Measurements from ENCODE around the gene CCNF.
A peak's percentile ranks its signal among the peaks of the same experiment; 100 is the strongest.

The CCNF gene

DNA sequence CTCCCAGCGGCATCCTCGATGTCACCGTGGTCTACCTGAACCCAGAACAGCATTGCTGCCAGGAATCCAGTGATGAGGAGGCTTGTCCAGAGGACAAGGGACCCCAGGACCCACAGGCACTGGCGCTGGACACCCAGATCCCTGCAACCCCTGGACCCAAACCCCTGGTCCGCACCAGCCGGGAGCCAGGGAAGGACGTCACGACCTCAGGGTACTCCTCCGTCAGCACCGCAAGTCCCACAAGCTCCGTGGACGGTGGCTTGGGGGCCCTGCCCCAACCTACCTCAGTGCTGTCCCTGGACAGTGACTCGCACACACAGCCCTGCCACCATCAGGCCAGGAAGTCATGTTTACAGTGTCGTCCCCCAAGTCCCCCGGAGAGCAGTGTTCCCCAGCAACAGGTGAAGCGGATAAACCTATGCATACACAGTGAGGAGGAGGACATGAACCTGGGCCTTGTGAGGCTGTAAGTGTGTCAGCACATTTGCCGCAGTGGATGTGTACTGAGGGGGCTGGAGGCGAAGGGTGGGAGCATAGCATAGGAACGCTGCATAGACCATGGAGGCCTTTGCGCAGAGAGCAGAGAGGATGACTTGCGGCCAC lies 27.4 kb downstream of the CCNF start:
- in situ Hi-C loops (cut with HindIII; ENCODE audit: low sequenced_read_pairs), result no loop called here
- no peak for DNase-seq (ENCODE audit: low read depth, low spot score)
- TF ChIP-seq, protein P1, sequence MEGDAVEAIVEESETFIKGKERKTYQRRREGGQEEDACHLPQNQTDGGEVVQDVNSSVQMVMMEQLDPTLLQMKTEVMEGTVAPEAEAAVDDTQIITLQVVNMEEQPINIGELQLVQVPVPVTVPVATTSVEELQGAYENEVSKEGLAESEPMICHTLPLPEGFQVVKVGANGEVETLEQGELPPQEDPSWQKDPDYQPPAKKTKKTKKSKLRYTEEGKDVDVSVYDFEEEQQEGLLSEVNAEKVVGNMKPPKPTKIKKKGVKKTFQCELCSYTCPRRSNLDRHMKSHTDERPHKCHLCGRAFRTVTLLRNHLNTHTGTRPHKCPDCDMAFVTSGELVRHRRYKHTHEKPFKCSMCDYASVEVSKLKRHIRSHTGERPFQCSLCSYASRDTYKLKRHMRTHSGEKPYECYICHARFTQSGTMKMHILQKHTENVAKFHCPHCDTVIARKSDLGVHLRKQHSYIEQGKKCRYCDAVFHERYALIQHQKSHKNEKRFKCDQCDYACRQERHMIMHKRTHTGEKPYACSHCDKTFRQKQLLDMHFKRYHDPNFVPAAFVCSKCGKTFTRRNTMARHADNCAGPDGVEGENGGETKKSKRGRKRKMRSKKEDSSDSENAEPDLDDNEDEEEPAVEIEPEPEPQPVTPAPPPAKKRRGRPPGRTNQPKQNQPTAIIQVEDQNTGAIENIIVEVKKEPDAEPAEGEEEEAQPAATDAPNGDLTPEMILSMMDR (IDR thresholded peaks at IDR 0.05; ENCODE audit: low read depth, low read length), result no peak
- H3K4me3 ChIP-seq (ENCODE audit: low read depth, low read length), result no peak overlapping the region

GRCh38 chr16:2457267-2457666 lies 28.0 kb downstream of the CCNF start:
- TF ChIP-seq, protein P1 (IDR thresholded peaks at IDR 0.05; ENCODE audit: low read depth, low read length), result no peak
- DNase-seq (ENCODE audit: low read depth, low spot score), result no peak
- no peak overlapping the region for H3K4me3 ChIP-seq (ENCODE audit: low read depth, low read length)
- in situ Hi-C loops (cut with HindIII; ENCODE audit: low sequenced_read_pairs), result no loop called here

- no peak overlapping the region for H3K4me3 ChIP-seq (ENCODE audit: low read depth, low read length)
- no peak for DNase-seq (ENCODE audit: low read depth, low spot score)
- in situ Hi-C loops (cut with HindIII; ENCODE audit: low sequenced_read_pairs), result no loop called here
- TF ChIP-seq, protein P1 (IDR thresholded peaks at IDR 0.05; ENCODE audit: low read depth, low read length), result no peak
These were observed 28.7 kb downstream of the CCNF start for GRCh38 chr16:2457946-2458345.

DNA sequence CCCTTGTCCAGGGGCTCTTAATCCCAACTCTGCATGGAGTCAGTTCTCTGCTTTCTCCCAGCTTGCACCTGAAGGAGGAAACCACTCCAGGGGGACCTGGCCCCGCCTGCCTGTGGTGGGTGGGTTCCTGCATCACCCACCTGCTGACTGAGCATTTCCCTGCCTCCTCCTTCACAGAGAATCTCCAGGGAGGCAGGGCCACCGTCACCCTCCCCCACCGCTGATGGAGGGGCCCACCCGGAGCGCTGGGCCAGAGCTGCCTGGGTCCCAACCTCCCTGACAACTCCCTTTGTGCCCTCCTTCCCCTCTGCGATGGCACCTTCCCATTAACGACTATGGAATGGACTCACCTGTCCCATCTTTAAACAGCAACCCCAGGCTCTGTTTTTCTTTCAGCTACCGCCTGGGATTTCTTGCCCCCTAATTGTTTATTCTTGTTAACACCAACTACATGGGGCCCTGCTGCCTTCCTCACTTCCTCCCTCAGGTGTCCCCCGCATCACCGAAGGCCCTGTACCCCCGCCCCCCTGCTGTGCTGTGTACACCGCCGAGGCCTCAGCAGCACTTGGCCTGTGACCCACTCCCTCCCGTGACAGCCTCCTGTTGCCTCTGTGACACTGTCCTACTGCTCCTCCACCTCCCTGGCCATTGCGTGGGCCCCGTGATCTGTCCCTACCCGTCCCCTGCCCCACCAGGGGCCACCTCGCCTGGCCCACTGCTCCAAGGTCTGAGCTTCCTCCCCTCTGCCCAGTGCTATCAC lies 29.8 kb downstream of the CCNF start:
- in situ Hi-C loops (cut with HindIII; ENCODE audit: low sequenced_read_pairs), result no loop called here
- TF ChIP-seq, protein P1 (IDR thresholded peaks at IDR 0.05; ENCODE audit: low read depth, low read length), result no peak
- peak overlapping the region; percentile 60 for H3K4me3 ChIP-seq (ENCODE audit: low read depth, low read length)
- DNase-seq (ENCODE audit: low read depth, low spot score), result no peak

DNA sequence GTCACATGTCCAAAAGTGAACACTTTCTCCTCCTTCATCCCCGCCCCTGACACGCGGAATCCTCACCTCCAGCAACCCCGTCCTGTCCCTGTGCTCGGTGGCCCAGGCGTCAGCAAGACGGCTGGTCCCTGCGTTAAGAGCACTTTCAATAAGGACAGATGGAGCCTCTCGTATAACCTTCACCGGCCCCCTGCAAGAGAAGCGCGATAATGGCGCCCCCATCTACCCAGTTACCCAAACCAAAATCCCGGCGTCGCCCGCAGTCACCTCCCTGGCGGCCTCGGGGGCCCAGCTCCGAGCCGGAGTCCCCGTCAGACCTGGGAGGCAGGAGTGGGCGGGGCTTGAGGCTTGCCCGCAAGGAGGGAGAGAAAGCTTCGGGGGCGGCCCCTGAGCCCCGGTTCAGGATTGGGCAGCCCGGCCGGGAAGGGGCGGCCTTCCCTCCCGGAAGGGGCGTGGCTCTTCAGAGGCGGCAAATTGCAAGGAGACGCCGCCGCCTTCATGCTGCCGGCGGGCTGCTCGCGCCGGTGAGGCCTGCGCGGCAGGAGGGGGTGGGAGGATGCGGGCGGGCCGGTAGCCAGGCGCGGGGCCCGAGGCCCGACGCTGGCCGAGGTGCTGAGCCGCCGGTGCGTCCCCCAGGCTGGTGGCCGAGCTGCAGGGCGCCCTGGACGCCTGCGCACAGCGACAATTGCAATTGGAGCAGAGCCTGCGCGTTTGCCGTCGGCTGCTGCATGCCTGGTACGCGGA lies 30.6 kb downstream of the CCNF start, which contains the start of gene TEDC2:
Gene TEDC2 (plus strand): TSS at position 463 of the 744 bp plus-strand sequence. CDS start 36 bp downstream, at position 499.
- TF ChIP-seq, protein P1 (IDR thresholded peaks at IDR 0.05; ENCODE audit: low read depth, low read length), result no peak
- DNase-seq (ENCODE audit: low read depth, low spot score), result peak; percentile 95
- H3K4me3 ChIP-seq (ENCODE audit: low read depth, low read length), result peak within 1 kb of the TSS; percentile 60
- in situ Hi-C loops (cut with HindIII; ENCODE audit: low sequenced_read_pairs), result no loop called here

DNA sequence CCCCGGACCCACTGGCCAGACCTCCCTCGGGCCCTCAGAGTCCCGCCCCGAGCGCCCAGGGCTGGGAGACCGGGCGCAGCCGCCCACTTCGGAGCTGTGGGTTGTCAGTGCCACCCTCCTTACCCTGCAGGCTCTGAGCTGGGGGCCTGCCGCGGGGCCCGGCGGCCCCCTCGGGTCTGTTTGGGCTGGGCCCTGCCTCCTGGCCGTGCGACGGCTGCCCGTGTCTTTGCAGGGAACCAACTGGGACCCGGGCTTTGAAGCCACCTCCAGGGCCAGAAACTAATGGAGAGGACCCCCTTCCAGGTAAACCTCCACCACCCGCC lies 31.1 kb downstream of the CCNF start:
- in situ Hi-C loops (cut with HindIII; ENCODE audit: low sequenced_read_pairs), result no loop called here
- TF ChIP-seq, protein P1 (IDR thresholded peaks at IDR 0.05; ENCODE audit: low read depth, low read length), result no peak
- peak overlapping the region; percentile 60 for H3K4me3 ChIP-seq (ENCODE audit: low read depth, low read length)
- DNase-seq (ENCODE audit: low read depth, low spot score), result no peak
